WTC11 (cell line): ENCODE measurements around the gene TNC. TPM values are rescaled to one million over a fixed set of nuclear protein-coding genes. Genes with fewer than 3 reads are reported as not detected.

ENCODE experiments used
- ATAC-seq: fragments of 200-7000 bp; cut with Tn5 transposase; 2 replicates; pipeline ENCODE4 v1.10.0; 2021; ENCODE audit warnings: mild to moderate bottlenecking, moderate library complexity
- CTCF ChIA-PET: fragments of 300-600 bp; sonication (Branson Sonifier 250); formaldehyde crosslinking; loops from one replicate; lab custom pipeline; 2021; ENCODE audit warnings: antibody characterized with exemption; lab: Charles Lee
- POLR2A ChIA-PET: fragments of 350-600 bp; sonication (Branson Sonifier 250); formaldehyde crosslinking; loops from one replicate; lab custom pipeline; 2021; ENCODE audit warnings: antibody characterized with exemption; lab: Charles Lee
- DNase-seq: peaks from one replicate; pipeline ENCODE4 v3.0.0; 2021; ENCODE audit warnings: low spot score
- H3K27ac Mint-ChIP-seq: 2 replicates; pipeline ENCODE4 v1.8.0; 2021; ENCODE audit warnings: mixed read lengths
- H3K27me3 Mint-ChIP-seq: 2 replicates; pipeline ENCODE4 v1.8.0; 2021; ENCODE audit warnings: low read depth, mild to moderate bottlenecking, moderate library complexity, mixed read lengths
- H3K36me3 Mint-ChIP-seq: 2 replicates; pipeline ENCODE4 v1.8.0; 2021; ENCODE audit warnings: mixed read lengths
- H3K4me1 Mint-ChIP-seq: 2 replicates; pipeline ENCODE4 v1.8.0; 2022; ENCODE audit warnings: mixed read lengths
- H3K4me3 Mint-ChIP-seq: 2 replicates; pipeline ENCODE4 v1.8.0; 2021; ENCODE audit warnings: mild to moderate bottlenecking, moderate library complexity, mixed read lengths
- H3K9me3 Mint-ChIP-seq: 2 replicates; pipeline ENCODE4 v1.8.0; 2021; ENCODE audit warnings: mixed read lengths
- EMX1 ChIP-seq: fragments of 250-450 bp; sonication (Bioruptor Pico); IDR thresholded peaks from 2 replicates; pipeline ENCODE4 v1.8.0; 2021; ENCODE audit warnings: mild to moderate bottlenecking
- ESRRA ChIP-seq: sonication (generic); formaldehyde crosslinking; IDR thresholded peaks from 2 replicates; pipeline ENCODE4 v1.8.1; 2022; ENCODE audit warnings: mild to moderate bottlenecking, missing genetic modification reagents, borderline replicate concordance
- FOXK1 ChIP-seq: sonication (generic); formaldehyde crosslinking; IDR thresholded peaks from 2 replicates; pipeline ENCODE4 v1.8.0; 2022; ENCODE audit warnings: mild to moderate bottlenecking, moderate library complexity, missing genetic modification reagents
- GRHL2 ChIP-seq: fragments of 250-450 bp; sonication (Bioruptor Pico); IDR thresholded peaks from 2 replicates; pipeline ENCODE4 v1.8.0; 2022; ENCODE audit warnings: mild to moderate bottlenecking, moderate library complexity; ENCODE audit not compliant: insufficient replicate concordance, severe bottlenecking
- JAZF1 ChIP-seq: fragments of 250-450 bp; sonication (Bioruptor Pico); IDR thresholded peaks from 2 replicates; pipeline ENCODE4 v1.9.0; 2021; ENCODE audit warnings: moderate library complexity, mild to moderate bottlenecking, inconsistent platforms
- NR2C2 ChIP-seq: sonication (generic); formaldehyde crosslinking; IDR thresholded peaks from 2 replicates; pipeline ENCODE4 v1.8.0; 2022; ENCODE audit warnings: mild to moderate bottlenecking, missing genetic modification reagents
- SMAD3 ChIP-seq: sonication (generic); formaldehyde crosslinking; IDR thresholded peaks from 2 replicates; pipeline ENCODE4 v1.8.0; 2022; ENCODE audit warnings: missing genetic modification reagents, mild to moderate bottlenecking, borderline replicate concordance
- SP1 ChIP-seq: sonication (generic); formaldehyde crosslinking; conservative IDR thresholded peaks from 2 replicates; pipeline ENCODE4 v1.8.1; 2022; ENCODE audit warnings: missing genetic modification reagents
- TP53 ChIP-seq: sonication (generic); formaldehyde crosslinking; IDR thresholded peaks from 2 replicates; pipeline ENCODE4 v1.8.1; 2023; ENCODE audit warnings: mild to moderate bottlenecking, missing genetic modification reagents
- ZNF219 ChIP-seq: sonication (generic); formaldehyde crosslinking; IDR thresholded peaks from 2 replicates; pipeline ENCODE4 v1.8.0; 2023; ENCODE audit warnings: missing genetic modification reagents, mild to moderate bottlenecking, borderline replicate concordance
- ZNF671 ChIP-seq: fragments of 250-450 bp; sonication (Bioruptor Pico); IDR thresholded peaks from 2 replicates; pipeline ENCODE4 v1.8.0; 2021; ENCODE audit warnings: mild to moderate bottlenecking
- total RNA-seq: library from RNA; stranded (reverse); gene quantifications from 3 replicates; pipeline ENCODE4 v1.2.3, GENCODE V29; 2021
- TF ChIP-seq, protein P1 (sequence below): sonication (generic); formaldehyde crosslinking; IDR thresholded peaks from 2 replicates; pipeline ENCODE4 v1.8.1; 2023; ENCODE audit warnings: mild to moderate bottlenecking, missing genetic modification reagents
- TF ChIP-seq, protein P2 (sequence below): fragments of 250-450 bp; sonication (Bioruptor Pico); conservative IDR thresholded peaks from 2 replicates; pipeline ENCODE4 v1.9.0; 2021; ENCODE audit warnings: mild to moderate bottlenecking
- TF ChIP-seq, protein P3 (sequence below): sonication (generic); formaldehyde crosslinking; IDR thresholded peaks from 2 replicates; pipeline ENCODE4 v1.8.1; 2022; ENCODE audit warnings: missing genetic modification reagents, borderline replicate concordance
- TF ChIP-seq, protein P4 (sequence below): sonication (generic); formaldehyde crosslinking; IDR thresholded peaks from 2 replicates; pipeline ENCODE4 v1.8.0; 2022; ENCODE audit warnings: mild to moderate bottlenecking, missing genetic modification reagents
- TF ChIP-seq, protein P5 (sequence below): sonication (generic); formaldehyde crosslinking; IDR thresholded peaks from 2 replicates; pipeline ENCODE4 v1.8.0; 2022; ENCODE audit warnings: mild to moderate bottlenecking, missing genetic modification reagents
- TF ChIP-seq, protein P6 (sequence below): fragments of 200-600 bp; IDR thresholded peaks from 2 replicates; pipeline ENCODE4 v1.8.0; 2022; ENCODE audit warnings: antibody characterized with exemption
- TF ChIP-seq, protein P7 (sequence below): sonication (generic); formaldehyde crosslinking; IDR thresholded peaks from 2 replicates; pipeline ENCODE4 v1.8.0; 2023; ENCODE audit warnings: missing genetic modification reagents

TNC gene
- total RNA-seq, 1 experiment from 2014 or later, result 4.5 TPM

DNA sequence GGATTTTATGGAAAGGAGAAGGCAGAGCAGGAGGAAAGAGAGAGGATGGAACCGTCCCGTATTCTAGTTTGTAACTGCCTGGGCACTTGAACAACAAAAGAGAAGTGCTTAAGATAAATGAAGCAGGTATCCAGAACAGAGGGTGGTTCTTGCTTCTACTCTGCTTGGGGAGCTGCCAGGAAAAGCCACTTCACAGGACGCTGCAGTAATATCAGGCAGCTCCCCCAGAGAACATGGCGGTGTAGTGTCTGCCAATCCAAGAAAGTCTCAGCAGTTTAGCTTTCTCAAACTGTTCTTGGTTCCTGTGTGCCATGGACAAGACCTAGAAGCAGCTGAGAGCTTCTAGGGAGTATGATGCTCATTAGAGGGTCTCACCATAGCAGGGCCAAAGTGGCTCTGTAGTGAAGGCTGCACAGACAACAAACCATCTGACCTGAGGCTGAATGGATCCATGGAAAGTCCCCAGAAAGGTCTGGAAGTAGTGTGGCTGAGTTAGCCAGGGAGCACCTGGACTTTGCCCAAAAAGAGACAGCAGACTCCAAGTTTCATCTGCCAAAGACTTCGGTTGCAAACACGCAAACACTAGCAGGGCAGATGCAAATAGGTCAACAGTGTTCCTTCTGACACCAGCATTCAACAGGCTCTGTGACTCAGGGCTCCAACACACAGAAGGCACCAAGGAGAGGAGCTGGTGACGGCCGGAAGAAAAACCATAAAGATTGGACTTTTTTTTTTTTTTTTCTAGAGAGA lies 115.4 kb downstream of the TNC start:
- no peaks in the 10 kb centered on the region for H3K36me3 Mint-ChIP-seq
- H3K9me3 Mint-ChIP-seq, result no peaks in the 10 kb centered on the region
- no peak for ATAC-seq
- ChIA-PET POLR2A (interaction anchor here (0.7 kb wide), 1 partner anchor 415 kb away, joined by 3 read pairs; the partner anchor contains the start of gene ATP6V1G1), CTCF (no interaction called here)
- no peak overlapping the region for H3K4me3 Mint-ChIP-seq
- H3K4me1 Mint-ChIP-seq, result no peaks in the 10 kb centered on the region
- TF ChIP-seq ZNF671 (CRISPR knock-in tag), result no peak
- TF ChIP-seq GRHL2, result no peak
- no peak for TF ChIP-seq NR2C2 (CRISPR knock-in tag)
- TF ChIP-seq, protein P1, sequence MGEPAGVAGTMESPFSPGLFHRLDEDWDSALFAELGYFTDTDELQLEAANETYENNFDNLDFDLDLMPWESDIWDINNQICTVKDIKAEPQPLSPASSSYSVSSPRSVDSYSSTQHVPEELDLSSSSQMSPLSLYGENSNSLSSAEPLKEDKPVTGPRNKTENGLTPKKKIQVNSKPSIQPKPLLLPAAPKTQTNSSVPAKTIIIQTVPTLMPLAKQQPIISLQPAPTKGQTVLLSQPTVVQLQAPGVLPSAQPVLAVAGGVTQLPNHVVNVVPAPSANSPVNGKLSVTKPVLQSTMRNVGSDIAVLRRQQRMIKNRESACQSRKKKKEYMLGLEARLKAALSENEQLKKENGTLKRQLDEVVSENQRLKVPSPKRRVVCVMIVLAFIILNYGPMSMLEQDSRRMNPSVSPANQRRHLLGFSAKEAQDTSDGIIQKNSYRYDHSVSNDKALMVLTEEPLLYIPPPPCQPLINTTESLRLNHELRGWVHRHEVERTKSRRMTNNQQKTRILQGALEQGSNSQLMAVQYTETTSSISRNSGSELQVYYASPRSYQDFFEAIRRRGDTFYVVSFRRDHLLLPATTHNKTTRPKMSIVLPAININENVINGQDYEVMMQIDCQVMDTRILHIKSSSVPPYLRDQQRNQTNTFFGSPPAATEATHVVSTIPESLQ (CRISPR knock-in tag), result no peak
- DNase-seq, result no peak
- no peak overlapping the region for H3K27ac Mint-ChIP-seq
- peaks cover 20% of the 10 kb centered on the region for H3K27me3 Mint-ChIP-seq

DNA sequence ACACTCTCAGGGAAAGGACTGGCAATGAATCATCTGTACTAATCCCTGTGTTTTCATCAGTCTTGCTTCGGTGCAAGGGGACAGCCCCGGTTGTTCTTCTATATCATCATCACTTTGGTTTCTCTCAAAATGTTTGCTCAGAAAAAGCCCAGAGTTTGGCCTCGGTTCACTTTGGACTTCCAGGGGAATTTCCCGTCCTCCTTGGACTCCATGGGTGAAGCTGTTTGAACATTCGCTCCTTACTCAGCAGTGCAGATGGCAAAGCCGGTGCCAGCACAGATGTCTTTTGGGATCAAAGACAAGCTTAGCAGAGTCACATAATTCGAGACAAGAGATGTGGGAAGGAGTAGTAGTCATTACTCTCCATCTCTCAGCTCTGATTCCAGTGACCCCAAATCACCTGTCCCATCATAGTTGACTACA lies 117.7 kb downstream of the TNC start:
- H3K36me3 Mint-ChIP-seq, result no peaks in the 10 kb centered on the region
- no peak for TF ChIP-seq FOXK1 (CRISPR knock-in tag)
- no peak for TF ChIP-seq EMX1 (CRISPR knock-in tag)
- TF ChIP-seq, protein P2, sequence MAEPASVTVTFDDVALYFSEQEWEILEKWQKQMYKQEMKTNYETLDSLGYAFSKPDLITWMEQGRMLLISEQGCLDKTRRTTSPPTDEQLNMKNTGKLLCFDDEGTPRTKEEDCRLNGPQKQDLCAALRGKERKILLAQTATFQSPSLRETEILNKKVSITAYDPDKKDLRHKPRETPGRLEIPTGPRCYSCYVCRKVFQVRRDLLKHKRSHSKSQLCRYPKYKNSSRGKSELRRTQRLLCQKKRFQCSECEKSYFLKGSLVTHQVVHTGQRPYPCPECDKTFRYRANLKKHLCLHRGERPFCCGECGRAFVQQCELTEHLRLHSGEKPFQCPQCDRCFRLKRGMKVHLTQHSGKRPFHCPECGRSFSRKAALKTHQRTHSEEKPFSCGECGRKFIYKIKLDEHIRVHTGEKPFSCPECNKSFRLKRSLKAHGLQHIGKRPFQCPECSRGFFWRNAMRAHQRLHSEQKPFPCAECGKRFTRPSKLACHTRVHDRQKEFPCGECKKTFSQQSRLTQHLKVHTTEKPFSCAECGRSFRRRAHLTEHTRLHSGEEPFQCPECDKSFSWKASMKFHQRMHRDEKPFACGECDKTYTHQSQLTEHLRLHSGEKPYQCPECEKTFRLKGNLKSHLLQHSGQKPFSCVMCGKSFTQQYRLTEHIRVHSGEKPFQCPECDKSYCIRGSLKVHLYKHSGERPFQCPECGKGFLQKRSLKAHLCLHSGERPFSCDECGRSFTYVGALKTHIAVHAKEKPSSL, result no peak
- TF ChIP-seq, protein P3, sequence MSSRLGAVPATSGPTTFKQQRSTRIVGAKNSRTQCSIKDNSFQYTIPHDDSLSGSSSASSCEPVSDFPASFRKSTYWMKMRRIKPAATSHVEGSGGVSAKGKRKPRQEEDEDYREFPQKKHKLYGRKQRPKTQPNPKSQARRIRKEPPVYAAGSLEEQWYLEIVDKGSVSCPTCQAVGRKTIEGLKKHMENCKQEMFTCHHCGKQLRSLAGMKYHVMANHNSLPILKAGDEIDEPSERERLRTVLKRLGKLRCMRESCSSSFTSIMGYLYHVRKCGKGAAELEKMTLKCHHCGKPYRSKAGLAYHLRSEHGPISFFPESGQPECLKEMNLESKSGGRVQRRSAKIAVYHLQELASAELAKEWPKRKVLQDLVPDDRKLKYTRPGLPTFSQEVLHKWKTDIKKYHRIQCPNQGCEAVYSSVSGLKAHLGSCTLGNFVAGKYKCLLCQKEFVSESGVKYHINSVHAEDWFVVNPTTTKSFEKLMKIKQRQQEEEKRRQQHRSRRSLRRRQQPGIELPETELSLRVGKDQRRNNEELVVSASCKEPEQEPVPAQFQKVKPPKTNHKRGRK (CRISPR knock-in tag), result no peak
- TF ChIP-seq, protein P4, sequence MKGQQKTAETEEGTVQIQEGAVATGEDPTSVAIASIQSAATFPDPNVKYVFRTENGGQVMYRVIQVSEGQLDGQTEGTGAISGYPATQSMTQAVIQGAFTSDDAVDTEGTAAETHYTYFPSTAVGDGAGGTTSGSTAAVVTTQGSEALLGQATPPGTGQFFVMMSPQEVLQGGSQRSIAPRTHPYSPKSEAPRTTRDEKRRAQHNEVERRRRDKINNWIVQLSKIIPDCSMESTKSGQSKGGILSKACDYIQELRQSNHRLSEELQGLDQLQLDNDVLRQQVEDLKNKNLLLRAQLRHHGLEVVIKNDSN (CRISPR knock-in tag), result no peak
- TF ChIP-seq SP1 (CRISPR knock-in tag), result no peak
- no peak overlapping the region for H3K27ac Mint-ChIP-seq
- H3K4me3 Mint-ChIP-seq, result no peak overlapping the region
- ATAC-seq (no peak), DNase-seq (no peak)
- peaks cover 16% of the 10 kb centered on the region for H3K27me3 Mint-ChIP-seq
- ChIA-PET CTCF (no interaction called here), POLR2A (no interaction called here)
- H3K9me3 Mint-ChIP-seq, result no peaks in the 10 kb centered on the region
- no peaks in the 10 kb centered on the region for H3K4me1 Mint-ChIP-seq

DNA sequence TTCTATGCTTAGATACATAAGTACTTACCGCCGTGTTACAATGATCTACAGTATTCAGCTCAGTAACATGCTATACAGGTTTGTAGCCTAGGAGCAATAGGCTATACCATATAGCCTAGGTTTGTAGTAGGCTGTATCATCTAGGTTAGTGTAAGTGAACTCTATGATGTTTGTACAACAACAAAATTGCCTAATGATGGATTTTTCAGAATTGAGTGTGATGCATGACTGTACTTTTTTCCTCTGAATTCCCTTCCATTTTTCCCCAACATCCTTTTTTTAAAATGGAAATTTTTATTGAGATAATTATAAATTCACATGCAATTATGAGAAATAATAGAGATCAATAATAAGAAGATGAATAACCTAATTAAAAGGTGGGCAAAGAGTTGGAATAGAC lies 119.6 kb downstream of the TNC start:
- Mint-ChIP-seq H3K27ac (no peak overlapping the region), H3K36me3 (no peaks in the 10 kb centered on the region), H3K4me1 (no peaks in the 10 kb centered on the region), H3K27me3 (peaks cover 22% of the 10 kb centered on the region), H3K4me3 (no peak overlapping the region), H3K9me3 (no peaks in the 10 kb centered on the region)
- no peak for ATAC-seq
- ChIA-PET POLR2A (no interaction called here), CTCF (no interaction called here)
- no peak for TF ChIP-seq ESRRA
- TF ChIP-seq, protein P4 (CRISPR knock-in tag), result no peak
- TF ChIP-seq, protein P5, sequence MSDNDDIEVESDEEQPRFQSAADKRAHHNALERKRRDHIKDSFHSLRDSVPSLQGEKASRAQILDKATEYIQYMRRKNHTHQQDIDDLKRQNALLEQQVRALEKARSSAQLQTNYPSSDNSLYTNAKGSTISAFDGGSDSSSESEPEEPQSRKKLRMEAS (CRISPR knock-in tag), result no peak
- no peak for TF ChIP-seq SMAD3 (CRISPR knock-in tag)
- TF ChIP-seq JAZF1, result no peak
- TF ChIP-seq TP53, result no peak
- TF ChIP-seq, protein P6, sequence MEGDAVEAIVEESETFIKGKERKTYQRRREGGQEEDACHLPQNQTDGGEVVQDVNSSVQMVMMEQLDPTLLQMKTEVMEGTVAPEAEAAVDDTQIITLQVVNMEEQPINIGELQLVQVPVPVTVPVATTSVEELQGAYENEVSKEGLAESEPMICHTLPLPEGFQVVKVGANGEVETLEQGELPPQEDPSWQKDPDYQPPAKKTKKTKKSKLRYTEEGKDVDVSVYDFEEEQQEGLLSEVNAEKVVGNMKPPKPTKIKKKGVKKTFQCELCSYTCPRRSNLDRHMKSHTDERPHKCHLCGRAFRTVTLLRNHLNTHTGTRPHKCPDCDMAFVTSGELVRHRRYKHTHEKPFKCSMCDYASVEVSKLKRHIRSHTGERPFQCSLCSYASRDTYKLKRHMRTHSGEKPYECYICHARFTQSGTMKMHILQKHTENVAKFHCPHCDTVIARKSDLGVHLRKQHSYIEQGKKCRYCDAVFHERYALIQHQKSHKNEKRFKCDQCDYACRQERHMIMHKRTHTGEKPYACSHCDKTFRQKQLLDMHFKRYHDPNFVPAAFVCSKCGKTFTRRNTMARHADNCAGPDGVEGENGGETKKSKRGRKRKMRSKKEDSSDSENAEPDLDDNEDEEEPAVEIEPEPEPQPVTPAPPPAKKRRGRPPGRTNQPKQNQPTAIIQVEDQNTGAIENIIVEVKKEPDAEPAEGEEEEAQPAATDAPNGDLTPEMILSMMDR, result no peak
- TF ChIP-seq, protein P7, sequence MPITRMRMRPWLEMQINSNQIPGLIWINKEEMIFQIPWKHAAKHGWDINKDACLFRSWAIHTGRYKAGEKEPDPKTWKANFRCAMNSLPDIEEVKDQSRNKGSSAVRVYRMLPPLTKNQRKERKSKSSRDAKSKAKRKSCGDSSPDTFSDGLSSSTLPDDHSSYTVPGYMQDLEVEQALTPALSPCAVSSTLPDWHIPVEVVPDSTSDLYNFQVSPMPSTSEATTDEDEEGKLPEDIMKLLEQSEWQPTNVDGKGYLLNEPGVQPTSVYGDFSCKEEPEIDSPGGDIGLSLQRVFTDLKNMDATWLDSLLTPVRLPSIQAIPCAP (CRISPR knock-in tag), result no peak
- TF ChIP-seq ZNF219 (CRISPR knock-in tag), result no peak
- no peak for DNase-seq
